ENCODE results near the gene NABP2.

Gene NABP2

GRCh38 chr12:56224102-56224701 is at the start of gene NABP2:
Gene NABP2 (plus strand): TSS chr12:56224342. CDS start chr12:56224857, 515 bp downstream.
- Histone ChIP-seq H3K9ac (peak within 1 kb of the TSS; percentile 68 to 85 (median 81)), H3K4me2 (peak within 1 kb of the TSS; percentile 86 to 100 (median 95)), H3K36me3 (peaks cover 0 to 21% (median 6%) of the 10 kb centered on the region in 11 experiments; a peak in 8 of 22 replicates), H3K4me1 (peaks cover 41 to 71% (median 58%) of the 10 kb centered on the region in 10 experiments), H3K27ac (peak within 1 kb of the TSS; percentile 19 to 93 (median 70); a peak in 21 of 22 replicates), H4K20me1 (peaks cover 0 to 13% (median 0%) of the 10 kb centered on the region in 11 experiments; a peak in 8 of 22 replicates), H3K9me3 (replicated peaks in 1 of 11) (no peaks in the 10 kb centered on the region), H3K27me3 (no peaks in the 10 kb centered on the region), H3K4me3 (peak within 1 kb of the TSS; percentile 65 to 79 (median 74))
- TF ChIP-seq Cebpa-rat (IDR thresholded peaks at IDR 0.05), result no peak

GRCh38 chr12:56178347-56178746 is 45.8 kb upstream of the NABP2 start:
- peaks cover 98 to 100% (median 100%) of the 10 kb centered on the region in 11 experiments for H3K36me3 ChIP-seq
- H3K4me3 ChIP-seq, result no peak overlapping the region
- peaks cover 0 to 3% (median 0%) of the 10 kb centered on the region in 11 experiments; a peak in 1 of 22 replicates for H4K20me1 ChIP-seq
- H3K9ac ChIP-seq, result peak overlapping the region in 1 of 11 experiments; percentile 4; a peak in 1 of 22 replicates
- H3K27me3 ChIP-seq, result no peaks in the 10 kb centered on the region
- H3K27ac ChIP-seq, result no peak overlapping the region
- no peaks in the 10 kb centered on the region for H3K4me1 ChIP-seq
- H3K9me3 ChIP-seq (replicated peaks in 1 of 11), result no peaks in the 10 kb centered on the region
- no peak overlapping the region for H3K4me2 ChIP-seq
- no peak for TF ChIP-seq Cebpa-rat (IDR thresholded peaks at IDR 0.05)

GRCh38 chr12:56186957-56187356 is 37.2 kb upstream of the NABP2 start:
- peak overlapping the region in 8 of 10 experiments; percentile 88 to 95 (median 94); a peak in 9 of 20 replicates for H3K4me3 ChIP-seq
- H3K27me3 ChIP-seq, result no peaks in the 10 kb centered on the region
- no peaks in the 10 kb centered on the region for H3K9me3 ChIP-seq (replicated peaks in 1 of 11)
- H3K27ac ChIP-seq, result peak overlapping the region in 1 of 11 experiments; percentile 19; a peak in 3 of 22 replicates
- H3K36me3 ChIP-seq, result peaks cover 48 to 57% (median 54%) of the 10 kb centered on the region in 11 experiments
- peaks cover 24 to 34% (median 27%) of the 10 kb centered on the region in 10 experiments for H3K4me1 ChIP-seq
- peak overlapping the region; percentile 87 to 98 (median 93) for H3K4me2 ChIP-seq
- peak overlapping the region in 10 of 11 experiments; percentile 85 to 95 (median 92); a peak in 12 of 22 replicates for H3K9ac ChIP-seq
- TF ChIP-seq Cebpa-rat (IDR thresholded peaks at IDR 0.05), result no peak
- H4K20me1 ChIP-seq, result peaks cover 7 to 40% (median 15%) of the 10 kb centered on the region in 11 experiments; a peak in 15 of 22 replicates

- Histone ChIP-seq H3K4me3 (peak overlapping the region; percentile 84 to 95 (median 92)), H3K9me3 (replicated peaks in 1 of 11) (no peaks in the 10 kb centered on the region), H3K36me3 (peaks cover 35 to 44% (median 41%) of the 10 kb centered on the region in 11 experiments), H3K4me2 (peak overlapping the region; percentile 87 to 98 (median 93)), H3K9ac (peak overlapping the region; percentile 85 to 95 (median 91)), H4K20me1 (peaks cover 7 to 40% (median 15%) of the 10 kb centered on the region in 11 experiments; a peak in 15 of 22 replicates), H3K4me1 (peaks cover 24 to 34% (median 27%) of the 10 kb centered on the region in 10 experiments), H3K27me3 (no peaks in the 10 kb centered on the region), H3K27ac (peak overlapping the region; percentile 54 to 92 (median 87); a peak in 21 of 22 replicates)
- no peak for TF ChIP-seq Cebpa-rat (IDR thresholded peaks at IDR 0.05)
Observed at GRCh38 chr12:56188131-56188777, 35.9 kb upstream of the NABP2 start.

GRCh38 chr12:56188778-56189098 is 35.4 kb upstream of the NABP2 start:
- Histone ChIP-seq H3K36me3 (peaks cover 30 to 39% (median 37%) of the 10 kb centered on the region in 11 experiments), H3K27ac (peak overlapping the region; percentile 54 to 92 (median 87); a peak in 21 of 22 replicates), H3K4me1 (peaks cover 24 to 34% (median 27%) of the 10 kb centered on the region in 10 experiments), H3K9me3 (replicated peaks in 1 of 11) (no peaks in the 10 kb centered on the region), H3K4me3 (peak overlapping the region; percentile 84 to 95 (median 92)), H3K27me3 (no peaks in the 10 kb centered on the region), H3K9ac (peak overlapping the region; percentile 85 to 95 (median 91)), H3K4me2 (peak overlapping the region; percentile 87 to 98 (median 93)), H4K20me1 (peaks cover 7 to 40% (median 15%) of the 10 kb centered on the region in 11 experiments; a peak in 15 of 22 replicates)
- no peak for TF ChIP-seq Cebpa-rat (IDR thresholded peaks at IDR 0.05)

- H4K20me1 ChIP-seq, result peaks cover 7 to 40% (median 15%) of the 10 kb centered on the region in 11 experiments; a peak in 15 of 22 replicates
- H3K4me1 ChIP-seq, result peaks cover 24 to 34% (median 27%) of the 10 kb centered on the region in 10 experiments
- H3K4me2 ChIP-seq, result peak within 1 kb of the TSS; percentile 87 to 98 (median 94)
- H3K4me3 ChIP-seq, result peak within 1 kb of the TSS; percentile 84 to 95 (median 92)
- no peak for TF ChIP-seq Cebpa-rat (IDR thresholded peaks at IDR 0.05)
- H3K9me3 ChIP-seq (replicated peaks in 1 of 11), result no peaks in the 10 kb centered on the region
- no peaks in the 10 kb centered on the region for H3K27me3 ChIP-seq
- peak within 1 kb of the TSS; percentile 85 to 95 (median 91) for H3K9ac ChIP-seq
- peaks cover 24 to 33% (median 31%) of the 10 kb centered on the region in 11 experiments for H3K36me3 ChIP-seq
- H3K27ac ChIP-seq, result peak within 1 kb of the TSS; percentile 69 to 92 (median 87)
Observed at GRCh38 chr12:56189099-56189917, 34.8 kb upstream of the NABP2 start, which contains the start of gene SMARCC2. Gene SMARCC2 (minus strand): TSS chr12:56189483. CDS start chr12:56189461, 22 bp downstream.

- Histone ChIP-seq H3K4me3 (peak overlapping the region; percentile 84 to 95 (median 92)), H3K27me3 (no peaks in the 10 kb centered on the region), H3K27ac (peak overlapping the region; percentile 69 to 92 (median 87)), H3K36me3 (peaks cover 16 to 25% (median 23%) of the 10 kb centered on the region in 11 experiments), H3K9me3 (replicated peaks in 1 of 11) (no peaks in the 10 kb centered on the region), H3K9ac (peak overlapping the region; percentile 85 to 95 (median 91)), H4K20me1 (peaks cover 7 to 36% (median 15%) of the 10 kb centered on the region in 11 experiments; a peak in 15 of 22 replicates), H3K4me1 (peaks cover 24 to 34% (median 27%) of the 10 kb centered on the region in 10 experiments), H3K4me2 (peak overlapping the region; percentile 78 to 94 (median 86))
- no peak for TF ChIP-seq Cebpa-rat (IDR thresholded peaks at IDR 0.05)
Observed at GRCh38 chr12:56189918-56190694, 34.0 kb upstream of the NABP2 start.

Measured in BLaER1 treated with 17β-estradiol and CSF1 and Interleukin-3, amounts not matched to agents 10 nM and 100 nM (cell line).